A549 (cell line): ENCODE data around the gene TBXT. TPM values are rescaled to one million over a fixed set of nuclear protein-coding genes. Genes with fewer than 3 reads are reported as not detected.

Experiments
- ATAC-seq, 2 experiments: fragments of 200-7000 bp in 1 of 2; fragments of >200 bp in 1 of 2; cut with Nextera tagmentation in 1 of 2; cut with Tn5 transposase in 1 of 2; 3 replicates each; pipeline versions ENCODE4 v1.8.0 to v1.9.1; 2018 to 2020; ENCODE audit warnings: mild to moderate bottlenecking in 1 of 2, moderate library complexity in 1 of 2
- CTCF ChIA-PET: fragments of 300-600 bp; sonication (Branson Sonifier 250); formaldehyde crosslinking; extraction: SDS; loops from one replicate; lab custom pipeline; 2021; ENCODE audit warnings: antibody characterized with exemption, inconsistent platforms; lab: Yijun Ruan, JAX
- POLR2A ChIA-PET: fragments of 350-600 bp; formaldehyde crosslinking; extraction: SDS; loops from one replicate; lab custom pipeline; 2021; ENCODE audit warnings: antibody characterized with exemption, inconsistent platforms; lab: Yijun Ruan, JAX
- DNase-seq, 2 experiments: peaks; one replicate each; pipeline versions ENCODE4 v3.0.0 to v3.0.0-alpha.2; 2011 to 2016; ENCODE audit warnings: low read depth in 1 of 2, low spot score in 1 of 2
- FAIRE-seq: peaks from 2 replicates; lab custom pipeline; 2011; peaks lifted over from hg19 to GRCh38; lab: Jason Lieb, UNC
- H3K27ac ChIP-seq, 2 experiments: fragments of >200 bp; sonication (Bioruptor Twin); formaldehyde crosslinking; 3 replicates each; pipeline ENCODE4 v1.5.1; 2016 to 2017
- H3K4me1 ChIP-seq: fragments of >200 bp; sonication (Bioruptor Twin); formaldehyde crosslinking; 3 replicates; pipeline ENCODE4 v1.6.1; 2016
- H3K4me2 ChIP-seq: fragments of >200 bp; sonication (Bioruptor Twin); formaldehyde crosslinking; 3 replicates; pipeline ENCODE4 v1.6.1; 2016
- H3K4me3 ChIP-seq: fragments of >200 bp; sonication (Bioruptor Twin); formaldehyde crosslinking; 3 replicates; pipeline ENCODE4 v1.5.1; 2016
- H3K9me3 ChIP-seq: fragments of >200 bp; sonication (Bioruptor Twin); formaldehyde crosslinking; 3 replicates; pipeline ENCODE4 v1.6.1; 2016
- CBX2 ChIP-seq: fragments of 200-600 bp; sonication (generic); IDR thresholded peaks from 2 replicates; pipeline ENCODE4 v1.6.1; 2016; ENCODE audit warnings: low read depth, mild to moderate bottlenecking, borderline replicate concordance
- CBX8 ChIP-seq: fragments of 200-600 bp; sonication (generic); IDR thresholded peaks from 2 replicates; pipeline ENCODE4 v1.6.1; 2016
- CHD2 ChIP-seq: fragments of 150-350 bp; IDR thresholded peaks from 2 replicates; pipeline ENCODE4 v1.6.1; 2014; ENCODE audit warnings: low read length; ENCODE audit not compliant: partially characterized antibody
- EHMT2 ChIP-seq: fragments of 200-600 bp; sonication (generic); IDR thresholded peaks from 2 replicates; pipeline ENCODE4 v1.6.1; 2016; ENCODE audit warnings: antibody characterized with exemption, low read depth, mild to moderate bottlenecking, moderate library complexity
- ELK1 ChIP-seq: fragments of 150-350 bp; IDR thresholded peaks from 2 replicates; pipeline ENCODE4 v1.6.1; 2014; ENCODE audit warnings: low read depth, mild to moderate bottlenecking, low read length
- EP300 ChIP-seq, 2 experiments: fragments of >200 bp; sonication (Bioruptor Twin); formaldehyde crosslinking; IDR thresholded peaks; 2 replicates in 1 of 2; 3 replicates in 1 of 2; pipeline ENCODE4 v1.6.1; 2016 to 2017
- ESRRA ChIP-seq: fragments of 150-350 bp; IDR thresholded peaks from 2 replicates; pipeline ENCODE4 v1.6.1; 2014; ENCODE audit warnings: mild to moderate bottlenecking, low read length, borderline replicate concordance
- FOSL2 ChIP-seq, 2 experiments: fragments of 450-650 bp in 1 of 2; fragments of >200 bp in 1 of 2; sonication (Bioruptor Twin) in 1 of 2; formaldehyde crosslinking; IDR thresholded peaks; 2 replicates each; pipeline versions ENCODE4 v1.5.0 to v1.6.1; 2016 to 2020; ENCODE audit warnings: mild to moderate bottlenecking in 1 of 2, moderate library complexity in 1 of 2
- HDAC2 ChIP-seq: fragments of 200-600 bp; sonication (generic); IDR thresholded peaks from 2 replicates; pipeline ENCODE4 v1.6.1; 2016
- HEYL ChIP-seq: fragments of 250-450 bp; sonication (Bioruptor Pico); IDR thresholded peaks from 2 replicates; pipeline ENCODE4 v1.8.0; 2021; ENCODE audit warnings: mild to moderate bottlenecking, moderate library complexity
- HOXB13 ChIP-seq: fragments of 250-450 bp; sonication (Bioruptor Pico); IDR thresholded peaks from 2 replicates; pipeline ENCODE4 v1.5.0; 2020; ENCODE audit warnings: low read depth, mild to moderate bottlenecking, moderate library complexity
- HOXB5 ChIP-seq: fragments of 250-450 bp; sonication (Bioruptor Pico); IDR thresholded peaks from 2 replicates; pipeline ENCODE4 v1.5.0; 2020; ENCODE audit warnings: mild to moderate bottlenecking, moderate library complexity
- JUNB ChIP-seq: fragments of >200 bp; sonication (Bioruptor Twin); formaldehyde crosslinking; IDR thresholded peaks from 2 replicates; pipeline ENCODE4 v1.6.1; 2016
- MAFK ChIP-seq: fragments of 450-650 bp; IDR thresholded peaks from 2 replicates; pipeline ENCODE4 v1.6.1; 2014; ENCODE audit not compliant: partially characterized antibody
- POLR2A ChIP-seq: IDR thresholded peaks from 2 replicates; pipeline ENCODE4 v1.6.1; 2012; ENCODE audit warnings: mild to moderate bottlenecking, low read length
- SMC3 ChIP-seq: fragments of >200 bp; sonication (Bioruptor Twin); formaldehyde crosslinking; IDR thresholded peaks from 3 replicates; pipeline ENCODE4 v1.6.1; 2018; ENCODE audit warnings: inconsistent platforms
- ZFP36 ChIP-seq: fragments of 450-650 bp; IDR thresholded peaks from 2 replicates; pipeline ENCODE4 v1.6.1; 2014; ENCODE audit warnings: borderline replicate concordance; ENCODE audit not compliant: partially characterized antibody
- ZNF302 ChIP-seq: fragments of 250-450 bp; sonication (Bioruptor Pico); IDR thresholded peaks from 2 replicates; pipeline ENCODE4 v1.9.0; 2021; ENCODE audit warnings: inconsistent platforms, mild to moderate bottlenecking, moderate library complexity
- ZSCAN20 ChIP-seq: fragments of 250-450 bp; sonication (Bioruptor Pico); IDR thresholded peaks from 2 replicates; pipeline ENCODE4 v1.8.0; 2022; ENCODE audit warnings: mild to moderate bottlenecking, moderate library complexity
- WGBS: methylation state at CpG from one replicate; pipeline ENCODE4 v1.1.6; 2017; ENCODE audit errors: missing lambda C conversion rate; 5-methylcytosine and 5-hydroxymethylcytosine counted together
- polyA plus RNA-seq, 4 experiments: library from polyadenylated mRNA; depleted of rRNA in 3 of 4; stranded (reverse); fragments of >200 nt; fragmentation: RNase III in 1 of 4; extraction: RNeasy Plus Mini Kit Qiagen cat#74134 plus additional on column Dnase treatment in 1 of 4; gene quantifications; 2 replicates in 3 of 4; 3 replicates in 1 of 4; pipeline ENCODE4 v1.2.3, GENCODE V29; 2011 to 2017
- TF ChIP-seq, protein P1 (sequence below): fragments of 450-650 bp; IDR thresholded peaks from 2 replicates; pipeline ENCODE4 v1.6.1; 2014; ENCODE audit warnings: antibody characterized with exemption

The TBXT gene
- polyA plus RNA-seq, 2 of the 4 experiments (the other 2 are of a cell fraction): not detected

DNA sequence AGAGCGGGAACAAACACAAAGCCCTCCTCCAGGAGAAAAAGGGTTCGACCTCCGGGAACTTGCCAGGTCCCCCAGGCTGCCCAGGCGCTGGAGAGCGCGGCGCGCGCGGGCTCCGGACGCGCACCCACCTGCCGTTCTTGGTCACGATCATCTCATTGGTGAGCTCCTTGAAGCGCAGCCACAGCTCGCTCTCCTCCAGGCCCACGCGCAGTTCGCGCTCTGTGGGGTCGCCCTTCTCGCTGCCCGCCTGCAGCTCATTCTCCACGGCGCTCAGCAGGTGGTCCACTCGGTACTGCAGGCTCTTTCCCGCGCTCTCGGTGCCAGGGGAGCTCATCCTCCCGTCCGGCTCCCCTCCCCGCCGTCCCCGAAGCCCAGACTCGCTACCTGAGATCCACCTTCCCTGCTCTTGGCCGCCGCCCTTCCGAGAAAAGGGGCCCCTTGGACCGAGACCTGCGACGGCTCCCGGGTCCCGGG lies 356 bp downstream of the TBXT start:
- Histone ChIP-seq H3K9me3 (no peaks in the 10 kb centered on the region), H3K4me1 (peaks cover 8% of the 10 kb centered on the region; the same call in 1 of the 3 replicates), H3K27ac (no peak overlapping the region), H3K4me2 (peak overlapping the region; percentile 86), H3K4me3 (peak overlapping the region; percentile 48)
- DNase-seq (no peak), ATAC-seq (peak; percentile 28 to 42; a peak in 3 of 6 replicates), FAIRE-seq (no peak)
- ChIA-PET POLR2A (no interaction called here), CTCF (interaction anchor here (0.6 to 1.3 kb wide), 2 partner anchors 10 to 105 kb away, joined by 3 to 4 read pairs; no protein-coding TSS in a partner anchor)
- TF ChIP-seq POLR2A (no peak), HOXB13 (CRISPR knock-in tag) (no peak), ELK1 (no peak), HDAC2 (0 out of 2 replicates have a peak, but pooled peaks have one; percentile 39)
- WGBS: 6% methylated on average over 22 of the region's 44 CpGs

GRCh38 chr6:166166314-166167257 lies 1.1 kb downstream of the TBXT start:
- TF ChIP-seq ZFP36: no peak
- Histone ChIP-seq H3K4me2 (peak overlapping the region; percentile 86; the same call in 2 of the 3 replicates), H3K9me3 (no peaks in the 10 kb centered on the region), H3K4me3 (peak overlapping the region; percentile 48; the same call in 1 of the 3 replicates), H3K4me1 (peaks cover 8% of the 10 kb centered on the region; the same call in 1 of the 3 replicates), H3K27ac (no peak overlapping the region)
- DNase-seq (no peak), FAIRE-seq (no peak), ATAC-seq (no peak)
- 55% methylated on average over 19 of the region's 63 CpGs for WGBS
- ChIA-PET POLR2A (no interaction called here), CTCF (interaction anchor here (1.3 kb wide), 1 partner anchor 9 kb away, joined by 4 read pairs; no protein-coding TSS in a partner anchor)

DNA sequence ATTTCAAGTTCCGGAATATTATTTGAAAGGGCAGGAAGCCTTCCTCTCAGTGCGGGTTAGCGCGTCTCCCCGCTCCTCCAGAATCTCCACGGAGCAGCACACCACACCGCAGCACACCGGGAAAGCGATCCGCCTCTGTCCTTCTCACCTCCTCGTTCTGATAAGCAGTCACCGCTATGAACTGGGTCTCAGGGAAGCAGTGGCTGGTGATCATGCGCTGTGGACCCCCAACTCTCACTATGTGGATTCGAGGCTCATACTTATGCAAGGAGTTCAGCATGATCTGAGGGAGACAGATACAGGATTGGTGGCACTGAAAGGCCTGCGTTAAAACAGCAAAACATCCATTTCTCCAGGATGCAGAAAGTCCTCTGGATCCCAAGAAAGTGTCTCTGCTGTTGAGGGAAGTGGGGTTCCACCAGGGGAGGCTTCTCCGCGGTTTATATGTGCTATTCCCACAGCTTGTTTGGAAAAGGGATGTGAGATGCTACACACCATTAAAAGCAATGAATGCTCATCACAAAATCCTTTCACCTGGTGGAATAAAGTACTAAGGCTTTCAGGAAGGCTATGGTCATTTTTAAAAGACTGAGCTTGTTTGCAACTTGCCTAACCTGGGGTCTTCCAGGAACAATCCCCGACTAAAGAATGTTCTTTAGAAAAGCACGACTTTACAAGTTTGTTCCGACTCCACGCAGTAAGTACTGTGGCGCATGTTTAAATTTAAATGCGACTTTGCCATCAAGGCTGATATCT lies 1.9 kb downstream of the TBXT start:
- no peak overlapping the region for H3K27ac ChIP-seq
- no peak for TF ChIP-seq MAFK
- no peak for TF ChIP-seq JUNB
- TF ChIP-seq ZFP36: no peak
- no peak for TF ChIP-seq EP300 (IDR thresholded peaks at IDR 0.05)
- TF ChIP-seq ZNF302 (CRISPR knock-in tag): no peak
- no peak for TF ChIP-seq EHMT2
- TF ChIP-seq HOXB5: no peak
- no peak for TF ChIP-seq ZSCAN20
- TF ChIP-seq ESRRA: no peak
- no peak for TF ChIP-seq SMC3
- no peak for TF ChIP-seq HEYL (CRISPR knock-in tag)
- no peak for TF ChIP-seq CHD2
- no peak for TF ChIP-seq FOSL2 (IDR thresholded peaks at IDR 0.05)
- no peak for TF ChIP-seq FOSL2 (CRISPR knock-in tag; IDR thresholded peaks at IDR 0.05)
- no peak for TF ChIP-seq CBX2
- no peak for TF ChIP-seq CBX8
- TF ChIP-seq, protein P1, sequence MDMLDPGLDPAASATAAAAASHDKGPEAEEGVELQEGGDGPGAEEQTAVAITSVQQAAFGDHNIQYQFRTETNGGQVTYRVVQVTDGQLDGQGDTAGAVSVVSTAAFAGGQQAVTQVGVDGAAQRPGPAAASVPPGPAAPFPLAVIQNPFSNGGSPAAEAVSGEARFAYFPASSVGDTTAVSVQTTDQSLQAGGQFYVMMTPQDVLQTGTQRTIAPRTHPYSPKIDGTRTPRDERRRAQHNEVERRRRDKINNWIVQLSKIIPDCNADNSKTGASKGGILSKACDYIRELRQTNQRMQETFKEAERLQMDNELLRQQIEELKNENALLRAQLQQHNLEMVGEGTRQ: no peak
- TF ChIP-seq, all 56 proteins: peak for 0
- WGBS: 60% methylated on average over 23 of the region's 23 CpGs
- no peak overlapping the region for H3K4me2 ChIP-seq
- FAIRE-seq (no peak), ATAC-seq (no peak), DNase-seq (no peak)
- ChIA-PET POLR2A (no interaction called here), CTCF (interaction anchor here (1.3 kb wide), 1 partner anchor 8 kb away, joined by 4 read pairs; no protein-coding TSS in a partner anchor)
- H3K9me3 ChIP-seq: no peaks in the 10 kb centered on the region
- peaks cover 8% of the 10 kb centered on the region; the same call in 1 of the 3 replicates for H3K4me1 ChIP-seq
- no peak overlapping the region for H3K4me3 ChIP-seq
